Keratinocyte (primary cell): ENCODE results near the gene PIP4P1. TPM values are rescaled to one million over a fixed set of nuclear protein-coding genes. Genes with fewer than 3 reads are reported as not detected.

ENCODE experiments used
- DNase-seq: peaks from one replicate; pipeline ENCODE4 v3.0.0-alpha.2; 2011; ENCODE audit warnings: low read depth, missing footprints, low spot score
- FAIRE-seq: peaks from 2 replicates; lab custom pipeline; 2011; peaks lifted over from hg19 to GRCh38; lab: Jason Lieb, UNC
- H2AFZ ChIP-seq: 2 replicates; pipeline ENCODE4 v1.6.0; 2012; ENCODE audit warnings: low read length, control low read depth, inconsistent platforms; ENCODE audit not compliant: control insufficient read depth
- H3K27ac ChIP-seq: 2 replicates; pipeline ENCODE4 v1.5.1; 2011; ENCODE audit warnings: low read length; ENCODE audit not compliant: control insufficient read depth, insufficient read depth
- H3K27me3 ChIP-seq: 3 replicates; pipeline ENCODE4 v1.6.0; 2011; ENCODE audit warnings: low read length; ENCODE audit not compliant: control insufficient read depth, insufficient read depth; ENCODE audit errors: extremely low read depth
- H3K36me3 ChIP-seq, 2 experiments: 2 replicates in 1 of 2; 3 replicates in 1 of 2; pipeline ENCODE4 v1.5.1; 2011; ENCODE audit warnings: low read length in 2 of 2, mild to moderate bottlenecking in 1 of 2; ENCODE audit not compliant: control insufficient read depth in 2 of 2, insufficient read depth in 2 of 2; ENCODE audit errors: extremely low read depth in 1 of 2
- H3K4me1 ChIP-seq: 3 replicates; pipeline ENCODE4 v1.5.1; 2011; ENCODE audit warnings: low read length; ENCODE audit not compliant: control insufficient read depth, insufficient read depth; ENCODE audit errors: extremely low read depth
- H3K4me2 ChIP-seq: 3 replicates; pipeline ENCODE4 v1.6.0; 2011; ENCODE audit warnings: low read depth, low read length; ENCODE audit not compliant: control insufficient read depth, insufficient read depth; ENCODE audit errors: extremely low read depth
- H3K4me3 ChIP-seq, 3 experiments: fragments of 200-600 bp in 1 of 3; sonication (generic) in 1 of 3; 2 replicates in 2 of 3; 3 replicates in 1 of 3; pipeline ENCODE4 v1.5.1; 2011 to 2016; ENCODE audit warnings: low read length in 3 of 3, mild to moderate bottlenecking in 3 of 3, control low read depth in 2 of 3, inconsistent platforms in 1 of 3, low read depth in 1 of 3, mixed read lengths in 1 of 3, mixed run types in 1 of 3, moderate library complexity in 1 of 3; ENCODE audit not compliant: control insufficient read depth in 2 of 3, insufficient read depth in 2 of 3; ENCODE audit errors: extremely low read depth in 1 of 3
- H3K79me2 ChIP-seq: 2 replicates; pipeline ENCODE4 v1.6.0; 2012; ENCODE audit warnings: low read length; ENCODE audit not compliant: control insufficient read depth, insufficient read depth
- H3K9ac ChIP-seq: 3 replicates; pipeline ENCODE4 v1.6.0; 2011; ENCODE audit warnings: low read length; ENCODE audit not compliant: control insufficient read depth, insufficient read depth; ENCODE audit errors: extremely low read depth
- H3K9me1 ChIP-seq: 3 replicates; pipeline ENCODE4 v1.6.0; 2011; ENCODE audit warnings: low read length; ENCODE audit not compliant: control insufficient read depth, insufficient read depth; ENCODE audit errors: extremely low read depth
- H3K9me3 ChIP-seq: 2 replicates; pipeline ENCODE4 v1.5.1; 2012; ENCODE audit warnings: low read depth, low read length; ENCODE audit not compliant: control insufficient read depth
- H4K20me1 ChIP-seq: 3 replicates; pipeline ENCODE4 v1.6.0; 2011; ENCODE audit warnings: low read length; ENCODE audit not compliant: control insufficient read depth, insufficient read depth; ENCODE audit errors: extremely low read depth
- CTCF ChIP-seq, 3 experiments: IDR thresholded peaks in 1 of 3; conservative IDR thresholded peaks in 1 of 3; optimal IDR thresholded peaks in 1 of 3; 2 replicates in 2 of 3; 3 replicates in 1 of 3; pipeline versions ENCODE3 to v1.5.1; 2011; ENCODE audit warnings: low read length in 3 of 3, mild to moderate bottlenecking in 3 of 3, moderate library complexity in 2 of 3, control low read depth in 1 of 3, inconsistent platforms in 1 of 3; ENCODE audit not compliant: insufficient read depth in 2 of 3; ENCODE audit errors: extremely low read depth in 1 of 3
- EZH2 ChIP-seq: IDR thresholded peaks from one replicate; pipeline ENCODE4 v1.6.1; 2012; ENCODE audit warnings: inconsistent platforms, mild to moderate bottlenecking, low read length, moderate library complexity
- dilution Hi-C: fragments of 300-500 bp; cut with MboI; formaldehyde crosslinking; loops from one replicate; pipeline ENCODE4 v1.7.0; 2020; ENCODE audit warnings: low sequenced_read_pairs; ENCODE audit not compliant: extremely low pct_ligation_motif_present
- polyA plus RNA-seq, 5 experiments: library from polyadenylated mRNA; depleted of rRNA in 3 of 5; stranded (reverse) in 3 of 5; stranded (forward) in 1 of 5; unstranded in 1 of 5; fragments of >200 nt; gene quantifications; 1 replicate in 1 of 5; 2 replicates in 3 of 5; 3 replicates in 1 of 5; pipeline versions ENCODE4 v1.2.1 to v1.2.3, GENCODE V29; 2011 to 2012; ENCODE audit warnings: missing spikeins in 2 of 5, low read depth in 1 of 5, low replicate concordance in 1 of 5

The PIP4P1 gene
- polyA plus RNA-seq, 1 donor (not counting 4 experiments of a cell fraction or from before 2014, with no cell fraction given) = 35.6 TPM

GRCh38 chr14:20434701-20435581, 26.3 kb downstream of the PIP4P1 start:
- Histone ChIP-seq H4K20me1 (no peaks in the 10 kb centered on the region), H3K9me1 (no peaks in the 10 kb centered on the region), H3K4me3 (no peak overlapping the region), H3K27ac (no peak overlapping the region), H3K4me1 (no peaks in the 10 kb centered on the region), H3K36me3 (no peaks in the 10 kb centered on the region), H3K9me3 (no peaks in the 10 kb centered on the region), H2AFZ (peak overlapping the region; percentile 8), H3K27me3 (peaks cover 20% of the 10 kb centered on the region), H3K4me2 (no peak overlapping the region), H3K9ac (no peak overlapping the region), H3K79me2 (no peaks in the 10 kb centered on the region)
- no peak for DNase-seq
- peak; percentile 69 for TF ChIP-seq EZH2
- no peak for TF ChIP-seq CTCF (optimal IDR thresholded peaks at IDR 0.05 in 1 of 3, IDR thresholded peaks at IDR 0.05 in 1 of 3, conservative IDR thresholded peaks at IDR 0.05 in 1 of 3; ENCODE audit: extremely low read depth in 1 of 3, insufficient read depth in 2 of 3, low read length in 3 of 3)
- dilution Hi-C loops = no loop called here
- FAIRE-seq = no peak

GRCh38 chr14:20429801-20430669, 31.2 kb downstream of the PIP4P1 start:
- Histone ChIP-seq H3K79me2 (no peaks in the 10 kb centered on the region), H3K9me1 (no peaks in the 10 kb centered on the region), H3K27ac (no peak overlapping the region), H3K4me1 (peaks cover 7% of the 10 kb centered on the region), H3K4me3 (no peak overlapping the region), H3K27me3 (peaks cover 7% of the 10 kb centered on the region), H3K9me3 (no peaks in the 10 kb centered on the region), H3K9ac (no peak overlapping the region), H2AFZ (no peak overlapping the region), H4K20me1 (no peaks in the 10 kb centered on the region), H3K4me2 (no peak overlapping the region), H3K36me3 (no peaks in the 10 kb centered on the region)
- no peak for TF ChIP-seq CTCF (optimal IDR thresholded peaks at IDR 0.05 in 1 of 3, IDR thresholded peaks at IDR 0.05 in 1 of 3, conservative IDR thresholded peaks at IDR 0.05 in 1 of 3; ENCODE audit: extremely low read depth in 1 of 3, insufficient read depth in 2 of 3, low read length in 3 of 3)
- TF ChIP-seq EZH2 = no peak
- dilution Hi-C loops = no loop called here
- DNase-seq (no peak), FAIRE-seq (no peak)
